ENCODE measurements around the gene BARD1.

- TF ChIP-seq, protein P1, sequence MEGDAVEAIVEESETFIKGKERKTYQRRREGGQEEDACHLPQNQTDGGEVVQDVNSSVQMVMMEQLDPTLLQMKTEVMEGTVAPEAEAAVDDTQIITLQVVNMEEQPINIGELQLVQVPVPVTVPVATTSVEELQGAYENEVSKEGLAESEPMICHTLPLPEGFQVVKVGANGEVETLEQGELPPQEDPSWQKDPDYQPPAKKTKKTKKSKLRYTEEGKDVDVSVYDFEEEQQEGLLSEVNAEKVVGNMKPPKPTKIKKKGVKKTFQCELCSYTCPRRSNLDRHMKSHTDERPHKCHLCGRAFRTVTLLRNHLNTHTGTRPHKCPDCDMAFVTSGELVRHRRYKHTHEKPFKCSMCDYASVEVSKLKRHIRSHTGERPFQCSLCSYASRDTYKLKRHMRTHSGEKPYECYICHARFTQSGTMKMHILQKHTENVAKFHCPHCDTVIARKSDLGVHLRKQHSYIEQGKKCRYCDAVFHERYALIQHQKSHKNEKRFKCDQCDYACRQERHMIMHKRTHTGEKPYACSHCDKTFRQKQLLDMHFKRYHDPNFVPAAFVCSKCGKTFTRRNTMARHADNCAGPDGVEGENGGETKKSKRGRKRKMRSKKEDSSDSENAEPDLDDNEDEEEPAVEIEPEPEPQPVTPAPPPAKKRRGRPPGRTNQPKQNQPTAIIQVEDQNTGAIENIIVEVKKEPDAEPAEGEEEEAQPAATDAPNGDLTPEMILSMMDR (IDR thresholded peaks at IDR 0.05 in 8 of 11, conservative IDR thresholded peaks at IDR 0.05 in 3 of 11), result no peak
- TF ChIP-seq POLR2A (IDR thresholded peaks at IDR 0.05) (no peak), POLR2AphosphoS5 (IDR thresholded peaks at IDR 0.05) (no peak)
These were observed 78.6 kb downstream of the BARD1 start for GRCh38 chr2:214730800-214731407.
